Cortex of kidney (tissue), 1 donor: ENCODE data around the gene STEAP3.

Experiments used
- DNase-seq: peaks from one replicate; lab custom pipeline; 2025; lab: John Stamatoyannopoulos, UW

Gene STEAP3

GRCh38 chr2:119225105-119225865 is 1.7 kb downstream of the STEAP3 start:
- DNase-seq: no peak

DNA sequence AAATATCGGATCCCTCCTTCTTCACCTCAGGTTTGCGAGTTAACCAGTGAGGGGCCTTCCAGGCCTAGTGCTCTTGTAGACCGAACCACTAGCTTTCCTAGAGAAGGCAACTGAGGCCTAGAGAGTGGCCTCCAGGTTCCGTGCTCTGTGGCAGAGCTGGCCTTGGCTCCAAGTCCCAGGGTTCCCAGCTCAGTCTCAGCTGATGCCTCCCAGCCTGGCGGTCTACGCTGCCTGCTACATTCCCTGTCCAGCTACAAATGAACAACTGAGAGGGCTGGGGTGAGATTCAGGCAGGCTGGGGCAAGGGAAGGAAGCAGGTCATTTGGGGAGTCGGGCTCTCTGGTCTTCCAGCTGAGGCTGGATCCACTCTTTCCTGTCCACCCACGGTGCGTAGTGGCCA is 2.3 kb downstream of the STEAP3 start:
- DNase-seq: no peak

DNA sequence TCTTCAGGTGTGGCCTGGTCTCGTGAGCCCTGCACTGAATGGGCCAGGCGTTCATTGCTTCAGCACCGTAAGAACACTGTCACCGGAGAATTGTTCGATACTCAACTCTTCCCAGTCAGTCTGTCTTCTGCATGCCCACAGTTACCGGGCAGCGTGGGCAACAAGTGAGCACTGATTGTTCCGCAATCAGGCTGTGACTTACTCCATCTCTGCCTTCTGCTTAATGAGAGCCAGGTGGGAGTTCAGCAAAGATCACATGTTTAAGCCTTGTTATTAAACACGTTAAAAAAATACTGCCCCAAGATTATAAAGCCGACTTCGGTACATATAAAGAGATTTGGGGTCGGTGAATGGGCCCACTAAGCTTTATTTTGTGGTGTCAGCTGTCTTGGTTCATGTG is 3.7 kb downstream of the STEAP3 start:
- no peak for DNase-seq

DNA sequence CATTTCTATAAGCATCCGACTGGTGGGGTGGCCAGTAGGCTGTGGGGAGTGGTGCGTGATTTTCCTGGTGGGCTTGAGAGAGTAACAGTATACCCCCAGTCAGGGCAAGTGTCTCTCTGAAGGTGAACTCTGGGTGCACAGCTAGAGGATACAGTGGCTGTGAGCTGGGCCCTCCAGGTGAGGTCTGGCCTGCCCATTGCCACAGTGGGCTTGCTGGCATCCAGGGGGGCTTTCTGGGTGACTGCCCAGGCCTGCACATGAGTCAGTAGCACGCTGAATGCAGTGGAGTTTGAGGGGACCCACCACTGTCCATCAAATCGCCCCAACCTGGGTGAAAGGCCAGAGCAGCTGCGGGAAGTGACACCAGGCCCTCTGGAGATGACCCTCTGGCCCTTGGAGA is 4.5 kb downstream of the STEAP3 start:
- no peak for DNase-seq

- no peak for DNase-seq
Observed at GRCh38 chr2:119228964-119229363, 5.3 kb downstream of the STEAP3 start.

- no peak for DNase-seq
Observed at GRCh38 chr2:119229716-119230115, 6.1 kb downstream of the STEAP3 start.

DNA sequence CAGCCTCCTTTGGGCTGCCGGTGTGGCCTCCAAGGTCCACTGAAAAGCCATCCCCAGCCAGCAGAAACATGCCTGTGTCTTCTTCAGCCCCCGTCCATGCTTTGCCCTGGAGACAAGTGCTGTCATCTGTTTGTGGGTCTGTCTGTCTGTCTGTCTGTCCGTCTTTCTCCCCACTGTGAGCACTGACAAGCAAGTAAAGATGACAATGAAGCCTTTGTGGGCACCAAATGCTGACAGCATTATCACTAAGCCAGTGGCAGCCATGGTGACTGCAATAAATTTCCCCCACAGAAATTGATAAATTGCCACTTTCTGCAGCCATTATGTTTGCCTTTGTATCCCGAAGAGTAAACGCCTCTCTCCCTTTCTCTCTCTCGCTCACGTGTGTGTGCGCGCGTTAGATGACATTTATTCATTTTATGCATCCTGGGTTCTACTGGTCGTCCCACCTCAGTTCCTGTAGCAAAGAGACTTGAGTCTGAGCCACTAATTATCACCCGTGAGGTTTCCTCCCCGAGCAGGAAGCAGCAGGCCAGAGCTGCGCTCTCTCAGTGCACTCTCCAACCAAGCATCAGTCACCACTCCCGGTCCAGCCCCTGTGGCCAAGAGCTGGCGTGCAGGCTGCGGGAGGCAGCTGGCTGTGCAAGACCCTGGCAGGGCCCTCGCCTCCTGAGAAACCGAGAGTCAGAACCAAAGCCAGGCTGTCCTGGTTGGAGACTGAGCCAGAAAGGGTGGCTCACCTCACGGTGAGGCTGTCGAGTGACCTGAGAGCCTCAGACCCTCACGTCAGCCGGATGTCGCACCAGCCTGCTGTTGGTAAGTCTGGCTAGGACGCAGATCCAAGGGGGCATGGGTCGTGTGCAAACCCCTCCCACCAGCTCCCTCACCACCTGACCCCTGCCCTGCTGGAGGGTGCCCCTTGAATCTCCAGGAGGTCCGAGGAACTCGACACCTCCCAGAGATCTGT is 6.9 kb downstream of the STEAP3 start:
- no peak for DNase-seq

GRCh38 chr2:119231975-119232665 is 8.5 kb downstream of the STEAP3 start:
- no peak for DNase-seq

GRCh38 chr2:119232666-119232993 is 9.0 kb downstream of the STEAP3 start:
- DNase-seq: no peak

- no peak for DNase-seq
Observed at GRCh38 chr2:119233326-119234020, 9.8 kb downstream of the STEAP3 start.

GRCh38 chr2:119234021-119235019 is 10.7 kb downstream of the STEAP3 start:
- no peak for DNase-seq

GRCh38 chr2:119236796-119237195 is 13.2 kb downstream of the STEAP3 start:
- no peak for DNase-seq

DNA sequence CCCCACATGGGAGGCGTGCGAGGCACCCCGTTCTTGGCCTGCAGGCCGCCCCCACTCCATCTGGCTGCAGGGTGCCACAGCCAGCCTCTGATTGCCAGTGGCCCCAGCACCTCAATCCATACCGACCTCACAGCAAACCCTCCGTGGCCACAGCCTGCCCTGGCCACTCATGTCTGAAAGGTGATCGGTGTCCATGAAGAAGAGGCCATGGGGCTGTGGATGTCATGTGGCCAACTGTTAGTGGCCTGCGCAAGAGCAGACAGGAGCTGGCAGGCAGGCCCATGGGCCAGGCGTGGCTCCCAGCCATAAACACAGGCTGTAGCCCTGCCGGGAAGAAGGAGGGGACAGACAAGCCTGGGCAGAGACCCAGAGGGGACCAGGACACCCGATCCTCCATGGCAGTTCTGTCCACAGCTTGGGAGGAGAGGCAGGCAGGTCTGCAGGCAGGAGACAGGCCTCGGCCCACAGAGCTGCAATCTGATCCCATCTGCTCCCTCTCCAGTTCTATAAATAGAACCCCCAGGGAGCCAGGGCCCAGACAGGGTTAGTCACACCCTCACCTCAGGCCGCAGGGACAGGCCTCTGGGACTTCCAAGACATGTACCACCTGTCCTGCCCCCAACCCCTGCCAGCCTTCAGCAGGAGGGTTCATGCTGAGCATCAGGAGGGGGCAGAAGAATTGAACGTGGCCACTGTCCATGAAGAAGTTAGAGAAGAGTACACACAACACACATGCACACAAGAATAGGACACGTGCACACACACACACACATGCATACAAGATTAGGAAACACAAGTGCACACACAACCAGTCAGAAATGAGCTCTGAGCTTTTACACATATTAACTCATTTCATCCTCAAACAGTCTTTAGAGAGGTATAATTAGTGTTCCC is 16.9 kb downstream of the STEAP3 start:
- no peak for DNase-seq

GRCh38 chr2:119241205-119241532 is 17.5 kb downstream of the STEAP3 start:
- no peak for DNase-seq

DNA sequence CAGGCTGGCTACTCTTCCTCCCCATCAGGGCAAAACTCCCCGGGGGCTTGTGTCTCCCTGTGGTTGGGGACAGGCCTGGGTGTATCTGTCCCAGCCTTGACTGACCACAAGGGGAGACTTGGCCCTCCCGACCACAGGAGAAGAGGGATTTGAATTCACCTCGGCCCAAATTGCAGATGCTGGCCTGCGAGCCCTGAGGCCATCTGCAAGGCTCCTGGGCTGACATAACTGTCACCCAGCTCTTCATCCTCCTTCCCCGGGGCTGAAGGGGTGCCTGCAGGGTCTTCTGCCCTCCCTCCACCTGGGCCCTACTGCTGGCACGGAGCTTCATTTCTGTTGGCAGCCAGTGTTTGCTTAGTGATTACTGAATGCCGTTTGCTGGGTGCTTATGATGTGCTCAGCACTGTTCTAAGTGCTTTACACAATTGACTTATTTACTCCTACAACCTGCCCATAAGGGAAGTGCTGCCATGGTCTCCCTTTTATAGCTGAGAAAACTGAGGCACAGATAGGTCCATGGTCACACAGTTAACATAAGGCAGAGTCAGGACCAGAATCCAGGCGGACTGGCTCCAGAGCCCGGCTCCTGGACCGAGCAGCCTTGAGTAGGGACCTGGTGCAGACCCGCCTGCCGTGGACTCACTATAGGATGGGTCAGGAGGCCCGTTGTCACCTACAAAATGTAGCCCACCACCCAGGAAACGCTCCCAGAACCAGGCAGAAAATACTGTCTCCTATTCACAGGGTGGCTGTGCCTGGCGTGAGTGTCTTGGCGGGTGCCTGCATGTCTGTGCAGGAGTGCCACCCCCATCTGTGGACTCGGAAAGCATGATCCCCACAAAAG is 18.9 kb downstream of the STEAP3 start:
- DNase-seq: no peak

DNA sequence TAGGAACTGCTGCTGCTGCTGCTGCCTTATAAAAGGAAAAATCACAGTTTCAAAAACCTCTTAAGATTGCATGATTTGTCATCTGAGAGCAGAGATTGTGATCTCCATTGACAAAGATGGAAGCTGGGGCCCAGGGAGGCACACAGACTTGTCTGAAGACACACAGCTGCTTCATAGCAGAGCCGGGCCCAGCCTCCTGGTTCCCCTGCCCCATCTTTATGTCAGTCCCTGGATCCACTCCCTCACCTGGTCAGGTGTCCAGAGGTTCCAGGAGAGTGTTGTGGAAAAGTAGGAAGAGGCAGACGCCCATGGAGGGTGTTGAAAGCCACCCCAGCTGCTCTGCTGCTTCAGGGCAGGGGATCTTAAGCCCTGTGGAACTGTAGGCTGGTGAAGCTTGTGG is 20.0 kb downstream of the STEAP3 start:
- DNase-seq: no peak

DNA sequence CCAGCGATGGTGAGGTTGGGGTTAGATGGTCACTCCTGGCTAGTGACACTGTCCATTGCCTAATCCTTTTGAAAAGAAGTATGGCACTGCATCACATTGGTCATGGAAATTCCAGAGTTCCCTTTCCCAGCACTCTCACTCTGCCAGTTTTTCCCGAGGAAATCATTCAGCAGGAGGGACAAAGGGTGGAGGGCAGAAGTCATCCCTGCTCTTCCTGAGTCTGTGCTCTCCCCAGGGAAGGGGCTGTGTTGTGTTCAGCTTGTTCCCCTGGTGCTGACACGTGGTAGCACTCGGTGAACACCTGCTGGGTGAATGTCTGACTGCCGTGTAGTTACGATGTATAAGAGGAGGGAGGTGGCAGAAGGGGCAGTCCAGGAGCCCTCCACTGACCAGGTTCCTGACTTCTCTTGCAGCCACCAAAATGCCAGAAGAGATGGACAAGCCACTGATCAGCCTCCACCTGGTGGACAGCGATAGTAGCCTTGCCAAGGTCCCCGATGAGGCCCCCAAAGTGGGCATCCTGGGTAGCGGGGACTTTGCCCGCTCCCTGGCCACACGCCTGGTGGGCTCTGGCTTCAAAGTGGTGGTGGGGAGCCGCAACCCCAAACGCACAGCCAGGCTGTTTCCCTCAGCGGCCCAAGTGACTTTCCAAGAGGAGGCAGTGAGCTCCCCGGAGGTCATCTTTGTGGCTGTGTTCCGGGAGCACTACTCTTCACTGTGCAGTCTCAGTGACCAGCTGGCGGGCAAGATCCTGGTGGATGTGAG is 21.6 kb downstream of the STEAP3 start:
- no peak for DNase-seq

GRCh38 chr2:119245841-119246230 is 22.2 kb downstream of the STEAP3 start:
- DNase-seq: no peak
